Activated T-cell treated with anti-CD3 and anti-CD28 coated beads for 24 hours (primary cell): ENCODE measurements around the gene ZNF8.
"Not testable (repeated sequence)": the region's sequence is repeated elsewhere in the genome, so short reads cannot be mapped to it uniquely, and the experiment has no call there.

Experiments
- DNase-seq: peaks from one replicate; pipeline ENCODE4 v3.0.0-alpha.2; 2020; ENCODE audit warnings: low read depth

The ZNF8 gene

GRCh38 chr19:58278541-58279041 lies at the start of gene ZNF8:
TSS of gene ZNF8 (plus strand) at chr19:58278955. CDS start at chr19:58279082, 127 bp downstream.
- peak; percentile 96 for DNase-seq

GRCh38 chr19:58229255-58229639 lies 49.5 kb upstream of the ZNF8 start:
- DNase-seq, result peak; percentile 1

- DNase-seq, result no peak
Measured at GRCh38 chr19:58237324-58237723, 41.4 kb upstream of the ZNF8 start.

- DNase-seq, result no peak
Measured at GRCh38 chr19:58243351-58243750, 35.4 kb upstream of the ZNF8 start.

GRCh38 chr19:58248886-58249285 lies 29.9 kb upstream of the ZNF8 start:
- no peak for DNase-seq

GRCh38 chr19:58252102-58252685 lies 26.6 kb upstream of the ZNF8 start:
- no peak for DNase-seq

GRCh38 chr19:58258259-58258658 lies 20.5 kb upstream of the ZNF8 start:
- DNase-seq, result not testable (repeated sequence)

- DNase-seq, result no peak
Measured at GRCh38 chr19:58261600-58261967, 17.2 kb upstream of the ZNF8 start.

GRCh38 chr19:58261968-58262921 lies 16.5 kb upstream of the ZNF8 start:
- DNase-seq, result no peak

- DNase-seq, result no peak
Measured at GRCh38 chr19:58262922-58263296, 15.8 kb upstream of the ZNF8 start.

- no peak for DNase-seq
Measured at GRCh38 chr19:58265100-58265499, 13.7 kb upstream of the ZNF8 start.

- no peak for DNase-seq
Measured at GRCh38 chr19:58268344-58268743, 10.4 kb upstream of the ZNF8 start.

- DNase-seq, result no peak
Measured at GRCh38 chr19:58274771-58275201, 4.0 kb upstream of the ZNF8 start.

- no peak for DNase-seq
Measured at GRCh38 chr19:58275564-58275963, 3.2 kb upstream of the ZNF8 start.

- no peak for DNase-seq
Measured at GRCh38 chr19:58277197-58277596, 1.6 kb upstream of the ZNF8 start.

GRCh38 chr19:58277748-58278540 lies 811 bp upstream of the ZNF8 start:
- no peak for DNase-seq

- DNase-seq, result peak; percentile 15
Measured at GRCh38 chr19:58279042-58279924, 528 bp downstream of the ZNF8 start.

- no peak for DNase-seq
Measured at GRCh38 chr19:58279925-58280316, 1.2 kb downstream of the ZNF8 start.

GRCh38 chr19:58284199-58284598 lies 5.4 kb downstream of the ZNF8 start:
- DNase-seq, result no peak

GRCh38 chr19:58291943-58292342 lies 13.2 kb downstream of the ZNF8 start:
- DNase-seq, result no peak

- no peak for DNase-seq
Measured at GRCh38 chr19:58294743-58295374, 16.1 kb downstream of the ZNF8 start.
